Measurements from ENCODE around the gene SEC14L2. TPM values are rescaled to one million over a fixed set of nuclear protein-coding genes. Genes with fewer than 3 reads are reported as not detected.

The SEC14L2 gene
- total RNA-seq, 1 donor from 2014 or later, result 5.7 TPM

- peaks cover under 1% of the 10 kb centered on the region for H3K27me3 Mint-ChIP-seq (ENCODE audit: insufficient read depth, low read depth)
- Histone ChIP-seq H3K27ac (no peak overlapping the region), H3K9ac (no peak overlapping the region), H3K27me3 (no peaks in the 10 kb centered on the region), H3K4me1 (no peaks in the 10 kb centered on the region), H3F3A (ENCODE audit: low read depth) (no peaks in the 10 kb centered on the region), H3K36me3 (no peaks in the 10 kb centered on the region), H3K4me2 (no peak overlapping the region), H4K20me1 (ENCODE audit: low read depth) (no peaks in the 10 kb centered on the region), H3K79me2 (ENCODE audit: low read depth) (no peaks in the 10 kb centered on the region), H3K4me3 (no peak overlapping the region), H3K9me3 (ENCODE audit: low read depth) (no peaks in the 10 kb centered on the region), H2AFZ (replicated peaks) (no peak overlapping the region)
- no peak overlapping the region for H3K4me3 Mint-ChIP-seq
- H3K27ac Mint-ChIP-seq, result no peak overlapping the region
- peaks cover 6% of the 10 kb centered on the region for H3K4me1 Mint-ChIP-seq
- no peak for DNase-seq (ENCODE audit: low spot score)
- peaks cover 9% of the 10 kb centered on the region for H3K36me3 Mint-ChIP-seq
- H3K9me3 Mint-ChIP-seq, result no peaks in the 10 kb centered on the region
- no peak for TF ChIP-seq EZH2phosphoT487 (IDR thresholded peaks at IDR 0.05)
- TF ChIP-seq, protein P1, sequence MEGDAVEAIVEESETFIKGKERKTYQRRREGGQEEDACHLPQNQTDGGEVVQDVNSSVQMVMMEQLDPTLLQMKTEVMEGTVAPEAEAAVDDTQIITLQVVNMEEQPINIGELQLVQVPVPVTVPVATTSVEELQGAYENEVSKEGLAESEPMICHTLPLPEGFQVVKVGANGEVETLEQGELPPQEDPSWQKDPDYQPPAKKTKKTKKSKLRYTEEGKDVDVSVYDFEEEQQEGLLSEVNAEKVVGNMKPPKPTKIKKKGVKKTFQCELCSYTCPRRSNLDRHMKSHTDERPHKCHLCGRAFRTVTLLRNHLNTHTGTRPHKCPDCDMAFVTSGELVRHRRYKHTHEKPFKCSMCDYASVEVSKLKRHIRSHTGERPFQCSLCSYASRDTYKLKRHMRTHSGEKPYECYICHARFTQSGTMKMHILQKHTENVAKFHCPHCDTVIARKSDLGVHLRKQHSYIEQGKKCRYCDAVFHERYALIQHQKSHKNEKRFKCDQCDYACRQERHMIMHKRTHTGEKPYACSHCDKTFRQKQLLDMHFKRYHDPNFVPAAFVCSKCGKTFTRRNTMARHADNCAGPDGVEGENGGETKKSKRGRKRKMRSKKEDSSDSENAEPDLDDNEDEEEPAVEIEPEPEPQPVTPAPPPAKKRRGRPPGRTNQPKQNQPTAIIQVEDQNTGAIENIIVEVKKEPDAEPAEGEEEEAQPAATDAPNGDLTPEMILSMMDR (IDR thresholded peaks at IDR 0.05), result no peak
- no peak for TF ChIP-seq EZH2 (IDR thresholded peaks at IDR 0.05)
These were observed 30.9 kb upstream of the SEC14L2 start for GRCh38 chr22:30365891-30366290.

DNA sequence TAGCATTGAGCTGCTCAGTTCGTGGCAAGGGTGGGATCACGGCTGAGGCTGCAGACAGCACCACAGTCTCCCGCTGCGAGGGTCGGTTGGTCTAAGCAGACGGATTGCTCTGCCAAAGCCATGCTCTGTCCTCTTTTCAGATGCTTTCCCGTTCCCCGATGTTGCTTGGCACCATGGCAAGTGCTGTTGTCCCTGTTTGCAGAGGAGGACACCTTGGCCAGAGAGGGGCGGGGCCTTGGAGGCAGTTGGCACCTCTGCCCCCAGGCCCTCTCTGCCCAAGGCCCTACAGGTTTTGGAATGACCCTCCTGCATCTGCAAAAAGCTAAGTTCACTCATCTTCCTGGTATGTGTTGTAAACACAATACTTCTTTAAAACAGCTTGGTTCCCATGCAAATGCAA, 28.4 kb upstream of the SEC14L2 start:
- Histone ChIP-seq H3K36me3 (no peaks in the 10 kb centered on the region), H3K9ac (no peak overlapping the region), H3K9me3 (ENCODE audit: low read depth) (no peaks in the 10 kb centered on the region), H4K20me1 (ENCODE audit: low read depth) (no peaks in the 10 kb centered on the region), H3K4me2 (no peak overlapping the region), H3K27ac (no peak overlapping the region), H3K4me3 (no peak overlapping the region), H3K27me3 (no peaks in the 10 kb centered on the region), H3K4me1 (no peaks in the 10 kb centered on the region), H3K79me2 (ENCODE audit: low read depth) (no peaks in the 10 kb centered on the region), H3F3A (ENCODE audit: low read depth) (no peaks in the 10 kb centered on the region), H2AFZ (replicated peaks) (no peak overlapping the region)
- H3K27ac Mint-ChIP-seq, result peak overlapping the region; percentile 78
- peaks cover 9% of the 10 kb centered on the region for H3K36me3 Mint-ChIP-seq
- H3K27me3 Mint-ChIP-seq (ENCODE audit: insufficient read depth, low read depth), result peaks cover 8% of the 10 kb centered on the region
- H3K4me3 Mint-ChIP-seq, result no peak overlapping the region
- peaks cover 13% of the 10 kb centered on the region for H3K4me1 Mint-ChIP-seq
- no peaks in the 10 kb centered on the region for H3K9me3 Mint-ChIP-seq
- TF ChIP-seq EZH2phosphoT487 (IDR thresholded peaks at IDR 0.05) (no peak), EZH2 (IDR thresholded peaks at IDR 0.05) (no peak)
- TF ChIP-seq, protein P1 (IDR thresholded peaks at IDR 0.05), result no peak
- no peak for DNase-seq (ENCODE audit: low spot score)

GRCh38 chr22:30370641-30371230, 26.1 kb upstream of the SEC14L2 start:
- Histone ChIP-seq H3K27ac (no peak overlapping the region), H3K36me3 (no peaks in the 10 kb centered on the region)
- no peak overlapping the region for H3K27ac Mint-ChIP-seq

More at GRCh38 chr22:30370641-30371230, 26.1 kb upstream of the SEC14L2 start:
- Mint-ChIP-seq H3K36me3 (peaks cover 9% of the 10 kb centered on the region), H3K9me3 (no peaks in the 10 kb centered on the region), H3K27me3 (ENCODE audit: insufficient read depth, low read depth) (peaks cover 8% of the 10 kb centered on the region), H3K4me3 (no peak overlapping the region), H3K4me1 (peaks cover 13% of the 10 kb centered on the region)
- Histone ChIP-seq H3K27me3 (no peaks in the 10 kb centered on the region), H3K9ac (no peak overlapping the region), H2AFZ (replicated peaks) (no peak overlapping the region), H4K20me1 (ENCODE audit: low read depth) (no peaks in the 10 kb centered on the region), H3K4me3 (no peak overlapping the region), H3K79me2 (ENCODE audit: low read depth) (no peaks in the 10 kb centered on the region), H3K4me2 (no peak overlapping the region), H3F3A (ENCODE audit: low read depth) (no peaks in the 10 kb centered on the region), H3K4me1 (no peaks in the 10 kb centered on the region), H3K9me3 (ENCODE audit: low read depth) (no peaks in the 10 kb centered on the region)
- DNase-seq (ENCODE audit: low spot score), result no peak
- TF ChIP-seq EZH2phosphoT487 (IDR thresholded peaks at IDR 0.05) (no peak), EZH2 (IDR thresholded peaks at IDR 0.05) (no peak)
- TF ChIP-seq, protein P1 (IDR thresholded peaks at IDR 0.05), result no peak
